ENCODE measurements around the gene MTRFR.
"Not testable (repeated sequence)": the region's sequence is repeated elsewhere in the genome, so short reads cannot be mapped to it uniquely, and the experiment has no call there.

DNA sequence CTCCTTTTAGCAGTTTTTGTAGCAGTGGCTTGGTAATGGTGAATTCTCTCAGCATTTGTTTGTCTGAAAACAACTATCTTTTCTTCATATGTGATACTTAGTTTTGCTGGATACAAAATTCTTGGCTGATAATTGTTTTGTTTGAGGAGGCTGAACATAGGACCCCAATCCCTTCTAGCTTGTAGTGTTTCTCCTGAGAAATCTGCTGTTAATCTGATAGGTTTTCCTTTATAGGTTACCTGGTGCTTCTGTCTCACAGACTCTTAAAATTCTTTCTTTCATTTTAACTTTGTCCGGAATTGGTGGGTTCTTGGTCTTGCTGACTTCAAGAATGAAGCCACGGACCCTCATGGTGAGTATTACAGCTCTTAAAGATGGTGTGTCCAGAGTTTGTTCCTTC is 14.9 kb downstream of the MTRFR start:
- TF ChIP-seq, protein P1, sequence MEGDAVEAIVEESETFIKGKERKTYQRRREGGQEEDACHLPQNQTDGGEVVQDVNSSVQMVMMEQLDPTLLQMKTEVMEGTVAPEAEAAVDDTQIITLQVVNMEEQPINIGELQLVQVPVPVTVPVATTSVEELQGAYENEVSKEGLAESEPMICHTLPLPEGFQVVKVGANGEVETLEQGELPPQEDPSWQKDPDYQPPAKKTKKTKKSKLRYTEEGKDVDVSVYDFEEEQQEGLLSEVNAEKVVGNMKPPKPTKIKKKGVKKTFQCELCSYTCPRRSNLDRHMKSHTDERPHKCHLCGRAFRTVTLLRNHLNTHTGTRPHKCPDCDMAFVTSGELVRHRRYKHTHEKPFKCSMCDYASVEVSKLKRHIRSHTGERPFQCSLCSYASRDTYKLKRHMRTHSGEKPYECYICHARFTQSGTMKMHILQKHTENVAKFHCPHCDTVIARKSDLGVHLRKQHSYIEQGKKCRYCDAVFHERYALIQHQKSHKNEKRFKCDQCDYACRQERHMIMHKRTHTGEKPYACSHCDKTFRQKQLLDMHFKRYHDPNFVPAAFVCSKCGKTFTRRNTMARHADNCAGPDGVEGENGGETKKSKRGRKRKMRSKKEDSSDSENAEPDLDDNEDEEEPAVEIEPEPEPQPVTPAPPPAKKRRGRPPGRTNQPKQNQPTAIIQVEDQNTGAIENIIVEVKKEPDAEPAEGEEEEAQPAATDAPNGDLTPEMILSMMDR (conservative IDR thresholded peaks at IDR 0.05) = not testable (repeated sequence)
- TF ChIP-seq ZFX (IDR thresholded peaks at IDR 0.05) = not testable (repeated sequence)
